KOPT-K1 (cell line): ENCODE data around the gene CAMK2A.

Source experiments
- H3K27ac ChIP-seq: fragments of 200-600 bp; sonication (generic); 2 replicates; pipeline ENCODE4 v1.5.1; 2016; ENCODE audit warnings: antibody characterized with exemption, mild to moderate bottlenecking, low read depth, low read length; ENCODE audit not compliant: poor library complexity, severe bottlenecking
- H3K36me3 ChIP-seq: fragments of 200-600 bp; sonication (generic); 2 replicates; pipeline ENCODE4 v1.5.1; 2017; ENCODE audit warnings: antibody characterized with exemption, mild to moderate bottlenecking, low read length, moderate library complexity; ENCODE audit not compliant: insufficient read depth
- H3K9me3 ChIP-seq: fragments of 200-600 bp; sonication (generic); 2 replicates; pipeline ENCODE4 v1.5.1; 2017; ENCODE audit warnings: antibody characterized with exemption, low read length, mild to moderate bottlenecking; ENCODE audit not compliant: insufficient read depth, poor library complexity, severe bottlenecking

Gene CAMK2A

GRCh38 chr5:150247726-150248125 lies 41.8 kb downstream of the CAMK2A start:
- Histone ChIP-seq H3K9me3 (no peaks in the 10 kb centered on the region), H3K27ac (no peak overlapping the region), H3K36me3 (no peaks in the 10 kb centered on the region)

- H3K36me3 ChIP-seq, result no peaks in the 10 kb centered on the region
- no peaks in the 10 kb centered on the region for H3K9me3 ChIP-seq
- no peak overlapping the region for H3K27ac ChIP-seq
These were observed 42.7 kb downstream of the CAMK2A start for GRCh38 chr5:150246835-150247234.

- no peak overlapping the region for H3K27ac ChIP-seq
- no peaks in the 10 kb centered on the region for H3K9me3 ChIP-seq
- no peaks in the 10 kb centered on the region for H3K36me3 ChIP-seq
These were observed 43.1 kb downstream of the CAMK2A start for GRCh38 chr5:150246429-150246828.

- Histone ChIP-seq H3K36me3 (no peaks in the 10 kb centered on the region), H3K27ac (no peak overlapping the region), H3K9me3 (no peaks in the 10 kb centered on the region)
These were observed 43.8 kb downstream of the CAMK2A start for GRCh38 chr5:150245808-150246207.

GRCh38 chr5:150245111-150245789 lies 44.3 kb downstream of the CAMK2A start:
- Histone ChIP-seq H3K36me3 (no peaks in the 10 kb centered on the region), H3K9me3 (no peaks in the 10 kb centered on the region), H3K27ac (no peak overlapping the region)

GRCh38 chr5:150244209-150244608 lies 45.4 kb downstream of the CAMK2A start:
- no peaks in the 10 kb centered on the region for H3K9me3 ChIP-seq
- no peak overlapping the region for H3K27ac ChIP-seq

GRCh38 chr5:150243590-150243989 lies 46.0 kb downstream of the CAMK2A start:
- Histone ChIP-seq H3K36me3 (no peaks in the 10 kb centered on the region), H3K9me3 (no peaks in the 10 kb centered on the region), H3K27ac (no peak overlapping the region)

More at GRCh38 chr5:150244209-150244608, 45.4 kb downstream of the CAMK2A start:
- no peaks in the 10 kb centered on the region for H3K36me3 ChIP-seq

- Histone ChIP-seq H3K9me3 (no peaks in the 10 kb centered on the region), H3K27ac (no peak overlapping the region), H3K36me3 (no peaks in the 10 kb centered on the region)
These were observed 47.2 kb downstream of the CAMK2A start for GRCh38 chr5:150242251-150242894.

- H3K27ac ChIP-seq, result no peak overlapping the region
- no peaks in the 10 kb centered on the region for H3K36me3 ChIP-seq
These were observed 48.0 kb downstream of the CAMK2A start for GRCh38 chr5:150241298-150242160.

GRCh38 chr5:150239794-150240122 lies 49.8 kb downstream of the CAMK2A start:
- Histone ChIP-seq H3K36me3 (no peaks in the 10 kb centered on the region), H3K9me3 (no peaks in the 10 kb centered on the region), H3K27ac (no peak overlapping the region)

More at GRCh38 chr5:150241298-150242160, 48.0 kb downstream of the CAMK2A start:
- no peaks in the 10 kb centered on the region for H3K9me3 ChIP-seq

- Histone ChIP-seq H3K27ac (no peak overlapping the region), H3K36me3 (no peaks in the 10 kb centered on the region), H3K9me3 (no peaks in the 10 kb centered on the region)
These were observed 50.3 kb downstream of the CAMK2A start for GRCh38 chr5:150239099-150239793.

- no peaks in the 10 kb centered on the region for H3K9me3 ChIP-seq
- no peaks in the 10 kb centered on the region for H3K36me3 ChIP-seq
- H3K27ac ChIP-seq, result no peak overlapping the region
These were observed 50.9 kb downstream of the CAMK2A start for GRCh38 chr5:150238646-150239045.

GRCh38 chr5:150236981-150237754 lies 52.4 kb downstream of the CAMK2A start:
- no peaks in the 10 kb centered on the region for H3K36me3 ChIP-seq
- H3K27ac ChIP-seq, result no peak overlapping the region
- H3K9me3 ChIP-seq, result no peaks in the 10 kb centered on the region

GRCh38 chr5:150236313-150236712 lies 53.3 kb downstream of the CAMK2A start:
- H3K9me3 ChIP-seq, result no peaks in the 10 kb centered on the region
- H3K27ac ChIP-seq, result no peak overlapping the region
- no peaks in the 10 kb centered on the region for H3K36me3 ChIP-seq
